ENCODE measurements around the gene HACD2. TPM values are rescaled to one million over a fixed set of nuclear protein-coding genes. Genes with fewer than 3 reads are reported as not detected.

Gene HACD2
- polyA plus RNA-seq, 1 donor (not counting 4 experiments of a cell fraction or from before 2014, with no cell fraction given) = 124 TPM

GRCh38 chr3:123623346-123623880 is 38.6 kb upstream of the HACD2 start:
- Histone ChIP-seq H3K4me2 (ENCODE audit: control insufficient read depth, extremely low read depth, insufficient read depth, low read depth, low read length) (peak overlapping the region; percentile 67), H3K36me3 (ENCODE audit: control insufficient read depth in 2 of 2, extremely low read depth in 1 of 2, insufficient read depth in 2 of 2, low read length in 2 of 2) (no peaks in the 10 kb centered on the region), H3K27me3 (ENCODE audit: control insufficient read depth, extremely low read depth, insufficient read depth, low read length) (no peaks in the 10 kb centered on the region), H3K4me3 (ENCODE audit: control insufficient read depth in 2 of 3, extremely low read depth in 1 of 3, insufficient read depth in 2 of 3, low read depth in 1 of 3, low read length in 3 of 3) (peak overlapping the region in 1 of 3 experiments; percentile 5), H4K20me1 (ENCODE audit: control insufficient read depth, extremely low read depth, insufficient read depth, low read length) (no peaks in the 10 kb centered on the region), H3K79me2 (ENCODE audit: control insufficient read depth, insufficient read depth, low read length) (no peaks in the 10 kb centered on the region), H3K4me1 (ENCODE audit: control insufficient read depth, extremely low read depth, insufficient read depth, low read length) (peaks cover 51% of the 10 kb centered on the region), H3K9me1 (ENCODE audit: control insufficient read depth, extremely low read depth, insufficient read depth, low read length) (no peaks in the 10 kb centered on the region), H2AFZ (ENCODE audit: control insufficient read depth, low read length) (no peak overlapping the region), H3K27ac (ENCODE audit: control insufficient read depth, insufficient read depth, low read length) (peak overlapping the region; percentile 46), H3K9me3 (ENCODE audit: control insufficient read depth, low read depth, low read length) (no peaks in the 10 kb centered on the region), H3K9ac (ENCODE audit: control insufficient read depth, extremely low read depth, insufficient read depth, low read length) (no peak overlapping the region)
- TF ChIP-seq CTCF (optimal IDR thresholded peaks at IDR 0.05 in 1 of 3, IDR thresholded peaks at IDR 0.05 in 1 of 3, conservative IDR thresholded peaks at IDR 0.05 in 1 of 3; ENCODE audit: extremely low read depth in 1 of 3, insufficient read depth in 2 of 3, low read length in 3 of 3) (no peak), EZH2 (IDR thresholded peaks at IDR 0.05; ENCODE audit: low read length) (no peak)
- dilution Hi-C loops (cut with MboI; ENCODE audit: extremely low pct_ligation_motif_present, low sequenced_read_pairs) = no loop called here
- DNase-seq (ENCODE audit: low read depth, low spot score) = no peak
- peak; percentile 60 for FAIRE-seq

GRCh38 chr3:123622766-123623165 is 37.9 kb upstream of the HACD2 start:
- H3K27ac ChIP-seq (ENCODE audit: control insufficient read depth, insufficient read depth, low read length) = peak overlapping the region; percentile 46
- DNase-seq (ENCODE audit: low read depth, low spot score) = no peak
- H3K9me3 ChIP-seq (ENCODE audit: control insufficient read depth, low read depth, low read length) = no peaks in the 10 kb centered on the region
- dilution Hi-C loops (cut with MboI; ENCODE audit: extremely low pct_ligation_motif_present, low sequenced_read_pairs) = no loop called here
- no peak overlapping the region for H2AFZ ChIP-seq (ENCODE audit: control insufficient read depth, low read length)
- peak; percentile 58 for FAIRE-seq
- peak overlapping the region; percentile 67 for H3K4me2 ChIP-seq (ENCODE audit: control insufficient read depth, extremely low read depth, insufficient read depth, low read depth, low read length)
- no peaks in the 10 kb centered on the region for H4K20me1 ChIP-seq (ENCODE audit: control insufficient read depth, extremely low read depth, insufficient read depth, low read length)
- H3K9ac ChIP-seq (ENCODE audit: control insufficient read depth, extremely low read depth, insufficient read depth, low read length) = no peak overlapping the region
- no peaks in the 10 kb centered on the region for H3K27me3 ChIP-seq (ENCODE audit: control insufficient read depth, extremely low read depth, insufficient read depth, low read length)
- no peak for TF ChIP-seq CTCF (optimal IDR thresholded peaks at IDR 0.05 in 1 of 3, IDR thresholded peaks at IDR 0.05 in 1 of 3, conservative IDR thresholded peaks at IDR 0.05 in 1 of 3; ENCODE audit: extremely low read depth in 1 of 3, insufficient read depth in 2 of 3, low read length in 3 of 3)
- no peak for TF ChIP-seq EZH2 (IDR thresholded peaks at IDR 0.05; ENCODE audit: low read length)
- H3K4me1 ChIP-seq (ENCODE audit: control insufficient read depth, extremely low read depth, insufficient read depth, low read length) = peaks cover 58% of the 10 kb centered on the region
- no peaks in the 10 kb centered on the region for H3K36me3 ChIP-seq (ENCODE audit: control insufficient read depth in 2 of 2, extremely low read depth in 1 of 2, insufficient read depth in 2 of 2, low read length in 2 of 2)
- no peaks in the 10 kb centered on the region for H3K9me1 ChIP-seq (ENCODE audit: control insufficient read depth, extremely low read depth, insufficient read depth, low read length)
- H3K4me3 ChIP-seq (ENCODE audit: control insufficient read depth in 2 of 3, extremely low read depth in 1 of 3, insufficient read depth in 2 of 3, low read depth in 1 of 3, low read length in 3 of 3) = peak overlapping the region in 1 of 3 experiments; percentile 5
- H3K79me2 ChIP-seq (ENCODE audit: control insufficient read depth, insufficient read depth, low read length) = no peaks in the 10 kb centered on the region

Data from keratinocyte (primary cell).